ENCODE data around the gene CSTF1.

CSTF1 gene

DNA sequence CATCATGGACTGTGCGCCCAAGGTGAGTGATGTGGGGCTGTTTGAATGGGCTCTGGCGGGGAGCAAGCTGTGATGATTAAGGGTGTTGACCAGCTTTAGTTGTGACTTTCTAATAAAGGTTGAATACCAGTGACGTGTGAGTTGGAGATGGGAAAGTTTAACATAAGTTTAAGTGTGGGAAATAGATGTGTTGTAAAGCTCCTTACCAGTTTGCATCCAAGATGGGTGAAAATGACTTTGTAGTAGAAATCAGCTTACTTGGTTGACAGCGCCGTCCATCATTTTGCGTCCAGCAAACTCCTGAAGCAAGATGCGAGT lies 20.0 kb downstream of the CSTF1 start:
- TF ChIP-seq, protein P1, sequence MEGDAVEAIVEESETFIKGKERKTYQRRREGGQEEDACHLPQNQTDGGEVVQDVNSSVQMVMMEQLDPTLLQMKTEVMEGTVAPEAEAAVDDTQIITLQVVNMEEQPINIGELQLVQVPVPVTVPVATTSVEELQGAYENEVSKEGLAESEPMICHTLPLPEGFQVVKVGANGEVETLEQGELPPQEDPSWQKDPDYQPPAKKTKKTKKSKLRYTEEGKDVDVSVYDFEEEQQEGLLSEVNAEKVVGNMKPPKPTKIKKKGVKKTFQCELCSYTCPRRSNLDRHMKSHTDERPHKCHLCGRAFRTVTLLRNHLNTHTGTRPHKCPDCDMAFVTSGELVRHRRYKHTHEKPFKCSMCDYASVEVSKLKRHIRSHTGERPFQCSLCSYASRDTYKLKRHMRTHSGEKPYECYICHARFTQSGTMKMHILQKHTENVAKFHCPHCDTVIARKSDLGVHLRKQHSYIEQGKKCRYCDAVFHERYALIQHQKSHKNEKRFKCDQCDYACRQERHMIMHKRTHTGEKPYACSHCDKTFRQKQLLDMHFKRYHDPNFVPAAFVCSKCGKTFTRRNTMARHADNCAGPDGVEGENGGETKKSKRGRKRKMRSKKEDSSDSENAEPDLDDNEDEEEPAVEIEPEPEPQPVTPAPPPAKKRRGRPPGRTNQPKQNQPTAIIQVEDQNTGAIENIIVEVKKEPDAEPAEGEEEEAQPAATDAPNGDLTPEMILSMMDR (IDR thresholded peaks at IDR 0.05; ENCODE audit: insufficient read depth, low read depth, low read length, missing control alignments), result no peak
- no peak for DNase-seq (ENCODE audit: low read depth)
- H3K4me3 ChIP-seq (ENCODE audit: low read depth, low read length), result no peak overlapping the region

DNA sequence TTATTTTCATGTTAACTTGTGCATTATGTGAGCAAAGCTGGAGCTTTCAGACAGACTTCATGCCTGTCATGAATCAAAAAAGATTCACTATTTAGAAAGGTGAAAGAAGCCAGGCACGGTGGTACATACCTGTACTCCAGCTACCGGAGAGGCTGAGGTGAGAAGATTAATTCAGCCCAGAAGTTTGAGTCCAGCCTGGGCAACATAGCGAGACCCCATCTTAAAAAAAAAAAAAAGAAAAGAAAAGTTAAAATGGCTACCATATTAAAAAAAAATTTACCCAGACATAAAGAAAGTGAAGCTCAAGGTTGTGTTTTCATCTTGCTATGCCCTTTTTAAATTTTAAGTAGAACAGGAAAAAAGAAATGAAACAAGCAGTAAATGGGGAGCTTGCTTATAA lies 20.5 kb downstream of the CSTF1 start:
- no peak for DNase-seq (ENCODE audit: low read depth)
- TF ChIP-seq, protein P1 (IDR thresholded peaks at IDR 0.05; ENCODE audit: insufficient read depth, low read depth, low read length, missing control alignments), result no peak
- H3K4me3 ChIP-seq (ENCODE audit: low read depth, low read length), result no peak overlapping the region

DNA sequence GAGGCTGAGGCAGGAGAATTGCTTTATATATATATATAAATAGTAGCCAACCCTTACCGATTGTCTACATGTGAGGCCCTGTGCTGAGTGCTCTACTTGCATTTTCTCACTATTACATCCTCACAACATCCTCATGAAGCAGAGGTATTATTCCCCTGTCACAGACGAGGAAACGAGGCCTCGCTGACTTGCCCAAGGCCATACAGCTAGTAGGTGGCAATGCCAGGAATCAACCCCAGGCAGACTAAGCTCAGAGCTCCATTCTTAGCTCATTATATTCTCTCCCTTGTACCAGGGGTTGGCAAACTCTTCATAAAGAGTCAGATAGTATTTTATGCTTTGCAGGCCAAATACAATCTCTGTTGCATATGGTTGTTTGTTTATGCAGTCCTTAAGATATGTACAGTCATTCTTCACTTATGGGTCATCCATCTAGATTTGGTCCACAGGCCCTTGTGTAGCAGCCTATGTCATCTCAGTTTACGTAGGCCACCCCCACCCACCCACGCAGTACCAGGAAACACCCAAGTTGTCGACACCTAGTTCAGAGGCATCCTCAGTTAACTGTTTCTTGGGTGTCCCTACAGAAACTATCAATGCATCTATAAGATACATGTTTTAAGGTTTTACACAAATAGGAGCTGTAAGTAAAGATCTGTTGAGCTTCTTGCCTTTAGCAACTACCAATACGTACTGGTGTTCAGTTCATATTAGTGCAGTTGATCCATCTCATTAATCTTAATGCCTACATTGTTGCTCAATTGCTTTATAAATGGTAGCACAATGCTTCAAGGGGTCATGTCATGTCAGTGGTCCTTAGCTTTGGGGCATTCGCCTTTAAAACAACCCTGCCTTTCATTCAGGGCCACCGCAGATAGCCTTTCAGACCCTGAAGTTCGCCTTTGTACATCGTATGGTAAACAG lies 22.7 kb downstream of the CSTF1 start:
- TF ChIP-seq, protein P1 (IDR thresholded peaks at IDR 0.05; ENCODE audit: insufficient read depth, low read depth, low read length, missing control alignments), result no peak
- H3K4me3 ChIP-seq (ENCODE audit: low read depth, low read length), result no peak overlapping the region
- DNase-seq (ENCODE audit: low read depth), result no peak

DNA sequence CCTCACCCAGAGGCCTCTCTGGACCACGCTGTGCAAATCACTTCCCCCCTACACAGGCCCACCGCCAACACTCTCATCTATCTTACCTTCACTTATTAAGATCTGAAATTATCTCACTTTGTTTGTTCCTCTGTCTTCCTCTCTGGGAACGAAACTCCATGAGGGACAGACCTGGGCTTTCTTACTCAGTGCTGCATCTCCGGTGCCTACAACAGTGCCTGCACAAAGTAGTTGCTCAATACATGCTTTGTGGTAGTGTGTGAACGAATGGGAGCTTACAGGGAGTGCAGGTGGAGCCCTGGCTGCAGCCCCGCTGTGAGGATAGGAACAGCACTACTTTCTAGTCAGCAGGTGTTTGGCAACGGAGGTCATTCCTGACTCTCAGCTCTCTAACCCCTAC lies 25.0 kb downstream of the CSTF1 start:
- TF ChIP-seq, protein P1 (IDR thresholded peaks at IDR 0.05; ENCODE audit: insufficient read depth, low read depth, low read length, missing control alignments), result no peak
- DNase-seq (ENCODE audit: low read depth), result no peak
- H3K4me3 ChIP-seq (ENCODE audit: low read depth, low read length), result no peak overlapping the region

DNA sequence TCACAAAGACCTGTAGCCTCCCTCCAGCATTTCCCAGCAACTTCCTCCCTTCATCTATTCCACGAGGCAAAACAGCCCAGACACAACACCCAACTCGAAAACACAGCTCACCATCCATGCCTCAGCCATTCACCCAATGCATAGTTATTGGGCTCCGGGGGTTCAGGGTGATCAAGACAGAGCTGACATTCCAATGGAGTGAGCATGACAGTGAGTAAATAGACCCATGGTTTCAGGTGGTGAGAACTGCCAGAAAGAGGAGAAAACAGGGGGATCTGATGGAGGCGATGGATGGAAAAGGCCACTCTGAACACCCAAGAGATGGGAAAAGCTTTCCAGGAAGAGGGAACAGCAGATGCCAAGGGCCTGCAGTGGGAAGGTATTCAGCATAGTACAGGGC lies 25.5 kb downstream of the CSTF1 start:
- TF ChIP-seq, protein P1 (IDR thresholded peaks at IDR 0.05; ENCODE audit: insufficient read depth, low read depth, low read length, missing control alignments), result no peak
- no peak for DNase-seq (ENCODE audit: low read depth)
- no peak overlapping the region for H3K4me3 ChIP-seq (ENCODE audit: low read depth, low read length)

DNA sequence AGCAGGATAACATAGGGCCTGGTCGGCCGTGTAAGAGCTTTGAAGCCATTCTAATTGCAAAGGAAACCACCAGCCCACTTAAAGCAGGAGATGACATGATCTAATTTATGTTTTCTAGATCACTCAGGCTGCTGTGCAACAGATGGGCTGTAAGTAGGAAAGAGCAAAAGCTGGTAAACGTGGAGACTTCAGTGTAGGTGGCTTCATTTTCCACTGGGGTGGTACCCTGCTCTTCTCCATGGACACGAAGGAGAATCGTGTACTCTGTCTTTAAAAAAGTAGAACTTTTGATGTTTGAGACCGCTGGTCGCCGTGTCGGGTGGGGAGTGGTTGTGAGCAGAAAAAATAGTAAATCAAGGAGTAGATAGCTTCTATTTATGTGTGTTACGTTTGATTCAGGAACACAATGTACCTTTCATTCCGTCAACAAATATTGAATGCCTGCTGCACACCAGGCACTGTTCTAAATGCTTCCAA lies 26.0 kb downstream of the CSTF1 start:
- H3K4me3 ChIP-seq (ENCODE audit: low read depth, low read length), result no peak overlapping the region
- DNase-seq (ENCODE audit: low read depth), result no peak
- TF ChIP-seq, protein P1 (IDR thresholded peaks at IDR 0.05; ENCODE audit: insufficient read depth, low read depth, low read length, missing control alignments), result no peak

DNA sequence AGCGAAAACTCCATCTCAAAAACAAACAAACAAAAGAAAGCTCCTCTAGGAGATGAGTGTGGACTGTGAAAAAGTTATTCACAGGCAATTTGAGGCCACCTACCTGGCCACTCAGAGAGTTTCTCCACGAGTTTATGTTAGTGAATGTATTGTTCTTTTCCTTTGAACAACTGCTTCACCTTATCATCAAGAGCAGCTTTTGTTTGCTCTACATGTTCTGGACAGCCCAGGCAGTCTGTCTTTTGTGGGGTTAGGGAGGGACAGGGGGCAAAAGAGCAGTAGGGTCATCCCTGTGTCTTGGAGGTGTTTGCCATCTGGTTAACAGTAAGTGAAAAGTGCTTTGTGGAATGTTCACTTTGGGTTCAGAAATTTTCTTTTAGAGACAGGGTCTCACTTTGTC lies 27.6 kb downstream of the CSTF1 start:
- no peak for DNase-seq (ENCODE audit: low read depth)
- no peak overlapping the region for H3K4me3 ChIP-seq (ENCODE audit: low read depth, low read length)
- TF ChIP-seq, protein P1 (IDR thresholded peaks at IDR 0.05; ENCODE audit: insufficient read depth, low read depth, low read length, missing control alignments), result no peak

Measured in GM12865 (cell line).